Measurements from ENCODE around the gene PSMD7. TPM values are rescaled to one million over a fixed set of nuclear protein-coding genes. Genes with fewer than 3 reads are reported as not detected.
A peak's percentile ranks its signal among the peaks of the same experiment; 100 is the strongest.

Gene PSMD7
- total and polyA plus RNA-seq, 2 of the 4 experiments (the other 2 are of a cell fraction): 80.8 to 98.3 TPM

DNA sequence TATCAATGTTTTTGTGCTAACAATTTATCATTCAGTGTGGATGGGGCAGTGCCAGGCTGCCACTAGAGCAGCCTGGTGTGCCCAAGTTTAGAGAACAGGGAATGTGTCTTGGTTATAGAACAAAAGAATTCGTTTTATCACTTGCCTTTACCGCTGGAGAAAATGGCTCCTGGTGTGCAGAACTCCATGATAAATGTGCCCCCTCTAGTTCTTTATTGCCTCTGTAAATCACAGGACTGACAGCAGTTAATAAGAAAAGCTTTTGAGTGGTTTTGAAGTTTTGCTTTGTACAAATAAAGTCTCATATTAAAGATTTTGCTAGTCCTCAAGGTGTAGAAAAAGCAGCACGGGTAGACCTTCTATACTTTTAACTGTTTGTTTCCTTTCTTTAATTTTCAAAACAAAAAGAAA lies 28.2 kb upstream of the PSMD7 start:
- no peak overlapping the region for H2BK5ac ChIP-seq (ENCODE audit: low read depth, low read length, poor library complexity, severe bottlenecking)
- dilution Hi-C loops (cut with HindIII; ENCODE audit: low sequenced_read_pairs, unreplicated experiment): no loop called here
- H2AK9ac ChIP-seq (replicated peaks; ENCODE audit: low read depth, low read length, poor library complexity): no peak overlapping the region
- no peaks in the 10 kb centered on the region for H3K9me1 ChIP-seq (ENCODE audit: insufficient read depth, low read length)
- H4K5ac ChIP-seq (ENCODE audit: low read depth, low read length): no peak overlapping the region
- TF ChIP-seq, protein P1, sequence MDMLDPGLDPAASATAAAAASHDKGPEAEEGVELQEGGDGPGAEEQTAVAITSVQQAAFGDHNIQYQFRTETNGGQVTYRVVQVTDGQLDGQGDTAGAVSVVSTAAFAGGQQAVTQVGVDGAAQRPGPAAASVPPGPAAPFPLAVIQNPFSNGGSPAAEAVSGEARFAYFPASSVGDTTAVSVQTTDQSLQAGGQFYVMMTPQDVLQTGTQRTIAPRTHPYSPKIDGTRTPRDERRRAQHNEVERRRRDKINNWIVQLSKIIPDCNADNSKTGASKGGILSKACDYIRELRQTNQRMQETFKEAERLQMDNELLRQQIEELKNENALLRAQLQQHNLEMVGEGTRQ (IDR thresholded peaks at IDR 0.05; ENCODE audit: low read depth, low read length): no peak
- TF ChIP-seq MAZ (IDR thresholded peaks at IDR 0.05; ENCODE audit: borderline replicate concordance, low read depth, low read length): no peak
- TF ChIP-seq SMC3 (IDR thresholded peaks at IDR 0.05; ENCODE audit: low read depth, low read length): no peak
- no peak for TF ChIP-seq RFX5 (IDR thresholded peaks at IDR 0.05; ENCODE audit: low read depth, low read length)
- no peak for TF ChIP-seq MXI1 (IDR thresholded peaks at IDR 0.05; ENCODE audit: borderline replicate concordance, low read depth, low read length)
- TF ChIP-seq RAD21 (IDR thresholded peaks at IDR 0.05; ENCODE audit: low read length): no peak
- no peak for TF ChIP-seq FOS (IDR thresholded peaks at IDR 0.05; ENCODE audit: low read depth, low read length)
- TF ChIP-seq RCOR1 (IDR thresholded peaks at IDR 0.05; ENCODE audit: insufficient replicate concordance, low read length): no peak
- no peak for TF ChIP-seq CEBPB (IDR thresholded peaks at IDR 0.05; ENCODE audit: low read depth, low read length)
- TF ChIP-seq CHD1 (IDR thresholded peaks at IDR 0.05; ENCODE audit: low read depth, low read length): no peak
- TF ChIP-seq, protein P2, sequence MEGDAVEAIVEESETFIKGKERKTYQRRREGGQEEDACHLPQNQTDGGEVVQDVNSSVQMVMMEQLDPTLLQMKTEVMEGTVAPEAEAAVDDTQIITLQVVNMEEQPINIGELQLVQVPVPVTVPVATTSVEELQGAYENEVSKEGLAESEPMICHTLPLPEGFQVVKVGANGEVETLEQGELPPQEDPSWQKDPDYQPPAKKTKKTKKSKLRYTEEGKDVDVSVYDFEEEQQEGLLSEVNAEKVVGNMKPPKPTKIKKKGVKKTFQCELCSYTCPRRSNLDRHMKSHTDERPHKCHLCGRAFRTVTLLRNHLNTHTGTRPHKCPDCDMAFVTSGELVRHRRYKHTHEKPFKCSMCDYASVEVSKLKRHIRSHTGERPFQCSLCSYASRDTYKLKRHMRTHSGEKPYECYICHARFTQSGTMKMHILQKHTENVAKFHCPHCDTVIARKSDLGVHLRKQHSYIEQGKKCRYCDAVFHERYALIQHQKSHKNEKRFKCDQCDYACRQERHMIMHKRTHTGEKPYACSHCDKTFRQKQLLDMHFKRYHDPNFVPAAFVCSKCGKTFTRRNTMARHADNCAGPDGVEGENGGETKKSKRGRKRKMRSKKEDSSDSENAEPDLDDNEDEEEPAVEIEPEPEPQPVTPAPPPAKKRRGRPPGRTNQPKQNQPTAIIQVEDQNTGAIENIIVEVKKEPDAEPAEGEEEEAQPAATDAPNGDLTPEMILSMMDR (conservative IDR thresholded peaks at IDR 0.05; ENCODE audit: low read depth, low read length): no peak
- TF ChIP-seq, protein P3, sequence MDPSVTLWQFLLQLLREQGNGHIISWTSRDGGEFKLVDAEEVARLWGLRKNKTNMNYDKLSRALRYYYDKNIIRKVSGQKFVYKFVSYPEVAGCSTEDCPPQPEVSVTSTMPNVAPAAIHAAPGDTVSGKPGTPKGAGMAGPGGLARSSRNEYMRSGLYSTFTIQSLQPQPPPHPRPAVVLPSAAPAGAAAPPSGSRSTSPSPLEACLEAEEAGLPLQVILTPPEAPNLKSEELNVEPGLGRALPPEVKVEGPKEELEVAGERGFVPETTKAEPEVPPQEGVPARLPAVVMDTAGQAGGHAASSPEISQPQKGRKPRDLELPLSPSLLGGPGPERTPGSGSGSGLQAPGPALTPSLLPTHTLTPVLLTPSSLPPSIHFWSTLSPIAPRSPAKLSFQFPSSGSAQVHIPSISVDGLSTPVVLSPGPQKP (IDR thresholded peaks at IDR 0.05; ENCODE audit: borderline replicate concordance, low read depth, low read length): no peak
- no peak for TF ChIP-seq NFE2L2 (IDR thresholded peaks at IDR 0.05; ENCODE audit: low read depth, low read length)
- no peak for TF ChIP-seq MAFK (IDR thresholded peaks at IDR 0.05; ENCODE audit: low read depth, low read length)
- no peak for TF ChIP-seq POLR2A (IDR thresholded peaks at IDR 0.05; ENCODE audit: low read depth, low read length)
- TF ChIP-seq BHLHE40 (IDR thresholded peaks at IDR 0.05; ENCODE audit: low read depth, low read length): no peak
- H2BK120ac ChIP-seq (ENCODE audit: low read depth, low read length): no peak overlapping the region
- H2BK20ac ChIP-seq (ENCODE audit: low read depth, low read length): no peak overlapping the region
- no TSS peak for BruUV-seq (replicated peaks)
- no peak overlapping the region for H2BK15ac ChIP-seq (ENCODE audit: low read depth, low read length)
- H3K18ac ChIP-seq (ENCODE audit: low read depth, low read length): no peak overlapping the region
- no peaks in the 10 kb centered on the region for H3K9me3 ChIP-seq (ENCODE audit: control insufficient read depth, insufficient read depth, low read length)
- intact Hi-C loops (cut with micrococcal nuclease): no loop called here
- H3K4ac ChIP-seq (ENCODE audit: low read depth, low read length): no peak overlapping the region
- no peak for ATAC-seq (ENCODE audit: low read depth)
- 0 out of 2 replicates have a peak overlapping the region, but pooled peaks have one; percentile 3 for H3K56ac ChIP-seq (ENCODE audit: extremely low read depth, insufficient read depth, low read length)
- no peak overlapping the region for H3K4me3 ChIP-seq (ENCODE audit: insufficient read depth, low read depth, low read length)
- no peak overlapping the region for H2AK5ac ChIP-seq (ENCODE audit: low read depth, low read length)
- H3K4me1 ChIP-seq (ENCODE audit: control insufficient read depth, insufficient read depth, low read length): no peaks in the 10 kb centered on the region
- no CpG with 5 or more reads among the region's 3 CpGs for WGBS, 2 experiments (ENCODE audit: extremely low coverage in 2 of 2, insufficient read length in 1 of 2)
- ChIA-PET POLR2A (ENCODE audit: unreplicated experiment) (no interaction called here), CTCF (no interaction called here)
- no peaks in the 10 kb centered on the region for H3K79me1 ChIP-seq (ENCODE audit: low read depth in 1 of 2, low read length in 2 of 2)
- DNase-seq: no peak
- H4K91ac ChIP-seq (ENCODE audit: insufficient read depth, low read depth, low read length): no peak overlapping the region
- no peak overlapping the region for H3K23ac ChIP-seq (ENCODE audit: low read depth, low read length)
- no peak overlapping the region for H3K9ac ChIP-seq (ENCODE audit: low read depth, low read length)
- H3K4me2 ChIP-seq (ENCODE audit: low read depth, low read length): no peak overlapping the region
- no peaks in the 10 kb centered on the region for H4K20me1 ChIP-seq (ENCODE audit: insufficient read depth, low read length)
- H3K36me3 ChIP-seq (ENCODE audit: control insufficient read depth, insufficient read depth, low read length): no peaks in the 10 kb centered on the region
- no peak overlapping the region for H4K8ac ChIP-seq (ENCODE audit: low read depth in 2 of 2, low read length in 2 of 2)
- H2AFZ ChIP-seq (replicated peaks; ENCODE audit: low read length, poor library complexity): no peak overlapping the region
- H3K27ac ChIP-seq (ENCODE audit: insufficient read depth, low read length): no peak overlapping the region
- in situ Hi-C loops (cut with MboI; ENCODE audit: low sequenced_read_pairs): no loop called here
- no peaks in the 10 kb centered on the region; the same call in 1 of the 2 replicates for H3K27me3 ChIP-seq (ENCODE audit: control insufficient read depth, insufficient read depth, low read length)
- no peak overlapping the region for H3K14ac ChIP-seq (replicated peaks; ENCODE audit: low read depth, low read length)
